A549 (cell line): Measurements from ENCODE around the gene ATG10.
"Not testable (repeated sequence)": the region's sequence is repeated elsewhere in the genome, so short reads cannot be mapped to it uniquely, and the experiment has no call there.

Experiments
- CEBPB ChIP-seq, 2 experiments: fragments of >200 bp in 1 of 2; sonication (Bioruptor Twin) in 1 of 2; formaldehyde crosslinking in 1 of 2; IDR thresholded peaks; 2 replicates each; pipeline ENCODE4 v1.6.1; 2012 to 2016
- CHD2 ChIP-seq: fragments of 150-350 bp; IDR thresholded peaks from 2 replicates; pipeline ENCODE4 v1.6.1; 2014; ENCODE audit warnings: low read length; ENCODE audit not compliant: partially characterized antibody
- CTCF ChIP-seq: fragments of >200 bp; sonication (Bioruptor Twin); formaldehyde crosslinking; IDR thresholded peaks from 3 replicates; pipeline ENCODE4 v1.5.1; 2016
- FOSB ChIP-seq: fragments of 250-450 bp; sonication (Bioruptor Pico); IDR thresholded peaks from 2 replicates; pipeline ENCODE4 v1.5.0; 2020; ENCODE audit warnings: mild to moderate bottlenecking, moderate library complexity
- HDAC2 ChIP-seq: fragments of 200-600 bp; sonication (generic); IDR thresholded peaks from 2 replicates; pipeline ENCODE4 v1.6.1; 2016
- HOXA7 ChIP-seq: fragments of 250-450 bp; sonication (Bioruptor Pico); IDR thresholded peaks from 2 replicates; pipeline ENCODE4 v1.5.0; 2020; ENCODE audit warnings: mild to moderate bottlenecking, moderate library complexity
- JUNB ChIP-seq: fragments of >200 bp; sonication (Bioruptor Twin); formaldehyde crosslinking; IDR thresholded peaks from 2 replicates; pipeline ENCODE4 v1.6.1; 2016
- MAX ChIP-seq: IDR thresholded peaks from 2 replicates; pipeline ENCODE4 v1.6.1; 2012
- PBX3 ChIP-seq: IDR thresholded peaks from 2 replicates; pipeline ENCODE4 v1.6.1; 2012
- POLR2A ChIP-seq: IDR thresholded peaks from 2 replicates; pipeline ENCODE4 v1.6.1; 2012; ENCODE audit warnings: mild to moderate bottlenecking, low read length
- REST ChIP-seq: fragments of 200-600 bp; sonication (generic); IDR thresholded peaks from 2 replicates; pipeline ENCODE4 v1.6.1; 2016; ENCODE audit warnings: antibody characterized with exemption, mild to moderate bottlenecking, moderate library complexity

GRCh38 chr5:82273426-82273825, 301.6 kb downstream of the ATG10 start:
- TF ChIP-seq CTCF; POLR2A; HDAC2; REST; FOSB (CRISPR knock-in tag); JUNB; HOXA7 (CRISPR knock-in tag); CEBPB (IDR thresholded peaks at IDR 0.05); CHD2; PBX3; MAX: not testable (repeated sequence)
